ENCODE results near the gene SLC9A7.

Gene SLC9A7

GRCh38 chrX:46627062-46627461, 131.9 kb downstream of the SLC9A7 start:
- no peak overlapping the region for H3K9ac ChIP-seq (ENCODE audit: low read length)
- peaks cover 32% of the 10 kb centered on the region for H3K4me1 ChIP-seq (ENCODE audit: control insufficient read depth, insufficient read depth, low read length)
- H3K36me3 ChIP-seq (ENCODE audit: control insufficient read depth, insufficient read depth, low read length), result peaks cover 14% of the 10 kb centered on the region
- H3K4me3 ChIP-seq (ENCODE audit: low read depth, low read length), result no peak overlapping the region
- no peaks in the 10 kb centered on the region for H3K9me3 ChIP-seq (ENCODE audit: control insufficient read depth, insufficient read depth, low read depth, low read length)
- H3K27me3 ChIP-seq (ENCODE audit: control insufficient read depth, insufficient read depth, low read length), result no peaks in the 10 kb centered on the region
- no peak overlapping the region; the same call in 1 of the 2 replicates for H3K27ac ChIP-seq (ENCODE audit: low read depth, low read length)

GRCh38 chrX:46626566-46626965, 132.4 kb downstream of the SLC9A7 start:
- Histone ChIP-seq H3K27ac (ENCODE audit: low read depth, low read length) (no peak overlapping the region), H3K36me3 (ENCODE audit: control insufficient read depth, insufficient read depth, low read length) (peaks cover 12% of the 10 kb centered on the region), H3K9me3 (ENCODE audit: control insufficient read depth, insufficient read depth, low read depth, low read length) (no peaks in the 10 kb centered on the region), H3K27me3 (ENCODE audit: control insufficient read depth, insufficient read depth, low read length) (no peaks in the 10 kb centered on the region), H3K4me1 (ENCODE audit: control insufficient read depth, insufficient read depth, low read length) (peaks cover 32% of the 10 kb centered on the region), H3K4me3 (ENCODE audit: low read depth, low read length) (no peak overlapping the region), H3K9ac (ENCODE audit: low read length) (no peak overlapping the region)

DNA sequence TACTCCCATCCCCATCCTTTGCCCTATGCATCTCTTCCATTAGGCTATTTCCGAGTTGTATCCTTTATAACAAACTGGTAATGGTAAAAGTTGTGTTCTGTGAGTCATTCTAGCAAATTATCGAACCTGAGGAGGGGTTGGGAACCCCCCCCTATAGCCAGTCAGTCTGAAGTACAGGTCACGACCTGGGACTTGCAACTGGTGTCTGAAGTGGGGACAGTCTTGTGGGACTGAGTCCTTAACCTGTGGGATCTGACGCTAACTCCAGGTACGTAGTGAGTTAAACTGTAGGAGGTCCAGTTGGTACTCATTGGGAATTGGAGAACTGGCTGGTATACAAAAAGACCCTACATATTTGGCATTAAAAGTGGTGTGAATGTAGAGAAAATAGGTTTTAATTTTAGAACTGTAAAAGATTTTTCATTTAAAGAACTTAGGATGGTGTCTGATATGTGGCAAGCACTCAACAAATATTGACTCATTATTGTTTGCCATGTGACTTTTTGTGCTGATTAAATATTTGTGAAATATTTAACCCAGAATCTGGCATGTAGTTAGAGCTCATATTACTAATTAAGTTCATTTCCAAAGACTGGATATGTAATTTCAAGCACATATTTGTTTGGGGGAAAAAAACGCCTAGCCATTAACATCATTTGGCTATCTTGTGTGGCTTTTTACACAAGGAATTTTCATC, 134.7 kb downstream of the SLC9A7 start:
- Histone ChIP-seq H3K27me3 (ENCODE audit: control insufficient read depth, insufficient read depth, low read length) (no peaks in the 10 kb centered on the region), H3K36me3 (ENCODE audit: control insufficient read depth, insufficient read depth, low read length) (peaks cover 18% of the 10 kb centered on the region), H3K4me1 (ENCODE audit: control insufficient read depth, insufficient read depth, low read length) (peaks cover 32% of the 10 kb centered on the region), H3K9ac (ENCODE audit: low read length) (no peak overlapping the region), H3K4me3 (ENCODE audit: low read depth, low read length) (no peak overlapping the region), H3K27ac (ENCODE audit: low read depth, low read length) (no peak overlapping the region), H3K9me3 (ENCODE audit: control insufficient read depth, insufficient read depth, low read depth, low read length) (peaks cover 3% of the 10 kb centered on the region; the same call in 1 of the 2 replicates)

DNA sequence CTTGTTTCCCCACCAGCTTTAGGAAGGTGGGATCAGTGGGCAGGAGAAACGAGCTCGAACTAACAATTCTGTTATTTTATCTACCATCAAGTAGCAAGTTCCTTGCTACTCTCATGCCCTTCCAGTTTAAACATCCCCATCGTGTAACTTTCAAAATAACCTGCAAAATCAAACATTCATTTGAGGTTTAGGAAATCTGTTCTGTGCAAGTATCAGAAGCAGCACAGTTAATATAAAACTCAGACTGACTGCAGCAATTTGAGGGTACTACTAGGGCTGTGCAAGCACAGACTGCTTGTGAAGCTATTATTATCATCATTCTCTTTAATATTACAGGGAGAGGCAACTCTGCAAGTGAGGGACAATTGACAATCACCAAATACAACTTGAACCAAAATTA, 137.3 kb downstream of the SLC9A7 start:
- H3K27me3 ChIP-seq (ENCODE audit: control insufficient read depth, insufficient read depth, low read length), result no peaks in the 10 kb centered on the region
- peaks cover 9% of the 10 kb centered on the region; the same call in 1 of the 2 replicates for H3K4me1 ChIP-seq (ENCODE audit: control insufficient read depth, insufficient read depth, low read length)
- no peak overlapping the region for H3K9ac ChIP-seq (ENCODE audit: low read length)
- no peak overlapping the region for H3K4me3 ChIP-seq (ENCODE audit: low read depth, low read length)
- peaks cover 31% of the 10 kb centered on the region for H3K36me3 ChIP-seq (ENCODE audit: control insufficient read depth, insufficient read depth, low read length)
- no peak overlapping the region for H3K27ac ChIP-seq (ENCODE audit: low read depth, low read length)
- peaks cover 7% of the 10 kb centered on the region for H3K9me3 ChIP-seq (ENCODE audit: control insufficient read depth, insufficient read depth, low read depth, low read length)

- no peak overlapping the region for H3K9ac ChIP-seq (ENCODE audit: low read length)
- no peaks in the 10 kb centered on the region for H3K27me3 ChIP-seq (ENCODE audit: control insufficient read depth, insufficient read depth, low read length)
- peaks cover 9% of the 10 kb centered on the region; the same call in 1 of the 2 replicates for H3K4me1 ChIP-seq (ENCODE audit: control insufficient read depth, insufficient read depth, low read length)
- H3K9me3 ChIP-seq (ENCODE audit: control insufficient read depth, insufficient read depth, low read depth, low read length), result peaks cover 7% of the 10 kb centered on the region
- H3K36me3 ChIP-seq (ENCODE audit: control insufficient read depth, insufficient read depth, low read length), result peaks cover 31% of the 10 kb centered on the region
- H3K27ac ChIP-seq (ENCODE audit: low read depth, low read length), result no peak overlapping the region
- no peak overlapping the region for H3K4me3 ChIP-seq (ENCODE audit: low read depth, low read length)
Measured at GRCh38 chrX:46620505-46620904, 138.4 kb downstream of the SLC9A7 start.

DNA sequence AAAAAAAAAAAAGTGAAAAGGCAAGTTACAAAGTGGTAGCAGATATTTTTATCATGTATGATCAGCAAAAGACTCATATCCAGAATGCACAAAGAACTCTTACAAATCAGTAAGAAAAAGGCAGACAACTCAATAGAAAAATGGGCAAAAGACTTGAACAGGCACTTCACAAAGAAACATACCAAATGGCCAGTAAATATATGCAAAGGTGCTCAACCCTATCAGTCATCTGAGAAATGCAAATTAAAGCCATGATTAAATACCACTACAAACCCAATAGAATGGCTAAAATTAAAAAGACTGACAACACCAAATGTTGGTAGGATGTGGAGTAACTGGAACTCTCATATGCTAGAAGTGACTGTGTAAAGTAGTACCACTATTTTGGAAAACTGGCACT, 140.0 kb downstream of the SLC9A7 start:
- H3K36me3 ChIP-seq (ENCODE audit: control insufficient read depth, insufficient read depth, low read length), result peaks cover 37% of the 10 kb centered on the region
- no peak overlapping the region for H3K27ac ChIP-seq (ENCODE audit: low read depth, low read length)
- no peak overlapping the region for H3K4me3 ChIP-seq (ENCODE audit: low read depth, low read length)
- H3K27me3 ChIP-seq (ENCODE audit: control insufficient read depth, insufficient read depth, low read length), result no peaks in the 10 kb centered on the region
- H3K4me1 ChIP-seq (ENCODE audit: control insufficient read depth, insufficient read depth, low read length), result peaks cover 9% of the 10 kb centered on the region; the same call in 1 of the 2 replicates
- peaks cover 7% of the 10 kb centered on the region for H3K9me3 ChIP-seq (ENCODE audit: control insufficient read depth, insufficient read depth, low read depth, low read length)
- no peak overlapping the region for H3K9ac ChIP-seq (ENCODE audit: low read length)

- H3K27ac ChIP-seq (ENCODE audit: low read depth, low read length), result no peak overlapping the region
- H3K4me3 ChIP-seq (ENCODE audit: low read depth, low read length), result no peak overlapping the region
- H3K4me1 ChIP-seq (ENCODE audit: control insufficient read depth, insufficient read depth, low read length), result peaks cover 7% of the 10 kb centered on the region; the same call in 1 of the 2 replicates
- no peaks in the 10 kb centered on the region for H3K27me3 ChIP-seq (ENCODE audit: control insufficient read depth, insufficient read depth, low read length)
- peaks cover 7% of the 10 kb centered on the region for H3K9me3 ChIP-seq (ENCODE audit: control insufficient read depth, insufficient read depth, low read depth, low read length)
- H3K9ac ChIP-seq (ENCODE audit: low read length), result no peak overlapping the region
- H3K36me3 ChIP-seq (ENCODE audit: control insufficient read depth, insufficient read depth, low read length), result peaks cover 42% of the 10 kb centered on the region
Measured at GRCh38 chrX:46617906-46618305, 141.0 kb downstream of the SLC9A7 start.

GRCh38 chrX:46611658-46612362, 147.1 kb downstream of the SLC9A7 start:
- Histone ChIP-seq H3K27me3 (ENCODE audit: control insufficient read depth, insufficient read depth, low read length) (no peaks in the 10 kb centered on the region), H3K4me3 (ENCODE audit: low read depth, low read length) (no peak overlapping the region), H3K27ac (ENCODE audit: low read depth, low read length) (no peak overlapping the region), H3K4me1 (ENCODE audit: control insufficient read depth, insufficient read depth, low read length) (no peaks in the 10 kb centered on the region), H3K36me3 (ENCODE audit: control insufficient read depth, insufficient read depth, low read length) (peaks cover 19% of the 10 kb centered on the region), H3K9ac (ENCODE audit: low read length) (no peak overlapping the region), H3K9me3 (ENCODE audit: control insufficient read depth, insufficient read depth, low read depth, low read length) (no peaks in the 10 kb centered on the region)

- H3K4me3 ChIP-seq (ENCODE audit: low read depth, low read length), result no peak overlapping the region
- no peak overlapping the region for H3K27ac ChIP-seq (ENCODE audit: low read depth, low read length)
- no peaks in the 10 kb centered on the region for H3K9me3 ChIP-seq (ENCODE audit: control insufficient read depth, insufficient read depth, low read depth, low read length)
- no peak overlapping the region for H3K9ac ChIP-seq (ENCODE audit: low read length)
- H3K27me3 ChIP-seq (ENCODE audit: control insufficient read depth, insufficient read depth, low read length), result no peaks in the 10 kb centered on the region
- no peaks in the 10 kb centered on the region for H3K4me1 ChIP-seq (ENCODE audit: control insufficient read depth, insufficient read depth, low read length)
- H3K36me3 ChIP-seq (ENCODE audit: control insufficient read depth, insufficient read depth, low read length), result peaks cover 17% of the 10 kb centered on the region
Measured at GRCh38 chrX:46610070-46610658, 148.8 kb downstream of the SLC9A7 start.

DNA sequence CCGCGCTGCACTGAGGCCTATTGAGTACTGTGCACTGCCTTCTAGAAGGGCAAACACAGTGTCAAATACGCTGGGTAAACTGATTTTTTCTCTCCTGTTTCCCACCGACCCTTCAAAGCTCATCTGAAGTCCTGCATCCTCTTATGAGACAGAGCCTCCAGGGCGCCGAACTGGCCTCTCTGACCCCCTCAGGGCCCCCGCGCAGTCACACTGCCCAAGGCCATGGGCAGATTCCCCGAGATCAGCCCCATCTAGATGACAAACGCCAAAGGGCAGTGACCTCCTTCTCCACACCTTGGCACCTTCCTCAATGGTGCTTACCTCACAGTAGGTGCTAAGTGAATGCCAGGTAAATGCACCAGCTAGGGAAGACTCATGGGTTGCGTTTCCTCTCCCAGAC, 151.0 kb downstream of the SLC9A7 start:
- Histone ChIP-seq H3K9me3 (ENCODE audit: control insufficient read depth, insufficient read depth, low read depth, low read length) (no peaks in the 10 kb centered on the region), H3K4me1 (ENCODE audit: control insufficient read depth, insufficient read depth, low read length) (no peaks in the 10 kb centered on the region), H3K27ac (ENCODE audit: low read depth, low read length) (no peak overlapping the region), H3K36me3 (ENCODE audit: control insufficient read depth, insufficient read depth, low read length) (peaks cover 9% of the 10 kb centered on the region; the same call in 1 of the 2 replicates), H3K9ac (ENCODE audit: low read length) (no peak overlapping the region), H3K27me3 (ENCODE audit: control insufficient read depth, insufficient read depth, low read length) (no peaks in the 10 kb centered on the region), H3K4me3 (ENCODE audit: low read depth, low read length) (no peak overlapping the region)
